Ascending aorta (tissue), 2 donors: ENCODE results near the gene PSME1. TPM values are rescaled to one million over a fixed set of nuclear protein-coding genes. Genes with fewer than 3 reads are reported as not detected.

Source experiments
- DNase-seq, 2 donors: peaks; one replicate each; pipeline ENCODE4 v3.0.0-alpha.2; 2019; ENCODE audit warnings: low spot score in 2 of 2
- H3K27ac ChIP-seq, 2 donors: fragments of 200-600 bp; sonication (generic); one replicate each; pipeline ENCODE4 v1.5.1; 2016 to 2017; ENCODE audit warnings: mild to moderate bottlenecking in 1 of 2
- H3K27me3 ChIP-seq: fragments of 200-600 bp; sonication (generic); one replicate; pipeline ENCODE4 v1.5.1; 2017
- H3K36me3 ChIP-seq, 2 donors: fragments of 200-600 bp; sonication (generic); one replicate each; pipeline ENCODE4 v1.5.1; 2016
- H3K4me1 ChIP-seq, 2 donors: fragments of 200-600 bp; sonication (generic); one replicate each; pipeline ENCODE4 v1.5.1; 2016 to 2017; ENCODE audit warnings: mild to moderate bottlenecking in 1 of 2
- H3K4me3 ChIP-seq, 2 donors: fragments of 200-600 bp; sonication (generic); one replicate each; pipeline ENCODE4 v1.5.1; 2016 to 2017; ENCODE audit warnings: mild to moderate bottlenecking in 1 of 2
- H3K9me3 ChIP-seq, 2 donors: fragments of 200-600 bp; sonication (generic); one replicate each; pipeline ENCODE4 v1.5.1; 2016
- intact Hi-C: fragments of 100-400 bp; cut with DNase I; formaldehyde crosslinking; loops from one replicate; pipeline ENCODE4 v1.15.1; 2023
- total RNA-seq: library from RNA; depleted of rRNA; stranded (reverse); fragments of >200 nt; gene quantifications from one replicate; pipeline ENCODE4 v1.1.0, GENCODE V29; 2016
- TF ChIP-seq, protein P1 (sequence below), 3 experiments: fragments of 200-600 bp in 2 of 3; fragments of 450-650 bp in 1 of 3; sonication (generic) in 2 of 3; IDR thresholded peaks; one replicate each; pipeline ENCODE4 v1.5.1; 2016 to 2019; ENCODE audit warnings: antibody characterized with exemption in 3 of 3, mild to moderate bottlenecking in 1 of 3, moderate library complexity in 1 of 3

PSME1 gene
- total RNA-seq, 1 donor from 2014 or later, result 55.5 TPM

GRCh38 chr14:24113801-24114531 lies 22.0 kb upstream of the PSME1 start:
- intact Hi-C loops, result loop anchor here (1.0 to 10.0 kb wide), 8 partner anchors 20 to 793 kb away; partner anchors contain the start of genes IPO4, IRF9, NFATC4 and PABPN1
- TF ChIP-seq, protein P1, sequence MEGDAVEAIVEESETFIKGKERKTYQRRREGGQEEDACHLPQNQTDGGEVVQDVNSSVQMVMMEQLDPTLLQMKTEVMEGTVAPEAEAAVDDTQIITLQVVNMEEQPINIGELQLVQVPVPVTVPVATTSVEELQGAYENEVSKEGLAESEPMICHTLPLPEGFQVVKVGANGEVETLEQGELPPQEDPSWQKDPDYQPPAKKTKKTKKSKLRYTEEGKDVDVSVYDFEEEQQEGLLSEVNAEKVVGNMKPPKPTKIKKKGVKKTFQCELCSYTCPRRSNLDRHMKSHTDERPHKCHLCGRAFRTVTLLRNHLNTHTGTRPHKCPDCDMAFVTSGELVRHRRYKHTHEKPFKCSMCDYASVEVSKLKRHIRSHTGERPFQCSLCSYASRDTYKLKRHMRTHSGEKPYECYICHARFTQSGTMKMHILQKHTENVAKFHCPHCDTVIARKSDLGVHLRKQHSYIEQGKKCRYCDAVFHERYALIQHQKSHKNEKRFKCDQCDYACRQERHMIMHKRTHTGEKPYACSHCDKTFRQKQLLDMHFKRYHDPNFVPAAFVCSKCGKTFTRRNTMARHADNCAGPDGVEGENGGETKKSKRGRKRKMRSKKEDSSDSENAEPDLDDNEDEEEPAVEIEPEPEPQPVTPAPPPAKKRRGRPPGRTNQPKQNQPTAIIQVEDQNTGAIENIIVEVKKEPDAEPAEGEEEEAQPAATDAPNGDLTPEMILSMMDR (IDR thresholded peaks at IDR 0.05), result no peak
- peaks cover 19 to 21% of the 10 kb centered on the region in 2 donors for H3K36me3 ChIP-seq
- H3K27ac ChIP-seq, result peak overlapping the region; percentile 98 to 100
- no peaks in the 10 kb centered on the region for H3K27me3 ChIP-seq
- no peaks in the 10 kb centered on the region for H3K9me3 ChIP-seq
- DNase-seq, result peak; percentile 69 to 96
- H3K4me3 ChIP-seq, result peak overlapping the region; percentile 78 to 79
- H3K4me1 ChIP-seq, result peaks cover 9 to 18% of the 10 kb centered on the region in 2 donors

- peaks cover 9 to 16% of the 10 kb centered on the region in 2 donors for H3K4me1 ChIP-seq
- H3K27me3 ChIP-seq, result no peaks in the 10 kb centered on the region
- TF ChIP-seq, protein P1 (IDR thresholded peaks at IDR 0.05), result no peak
- H3K36me3 ChIP-seq, result peaks cover 27 to 29% of the 10 kb centered on the region in 2 donors
- H3K27ac ChIP-seq, result peak within 1 kb of the TSS; percentile 98 to 100
- intact Hi-C loops, result loop anchor here (1.0 to 10.0 kb wide), 11 partner anchors 20 to 793 kb away; partner anchors contain the start of genes EMC9, IPO4, IRF9 and NFATC4
- no peaks in the 10 kb centered on the region for H3K9me3 ChIP-seq
- DNase-seq, result peak; percentile 97 to 99
- H3K4me3 ChIP-seq, result peak within 1 kb of the TSS; percentile 78 to 79
Measured at GRCh38 chr14:24114532-24115421, 21.2 kb upstream of the PSME1 start, which contains the start of the genes DCAF11 and NRL. TSS of gene DCAF11 (plus strand) at chr14:24114777. CDS start at chr14:24115595, 818 bp downstream. TSS of gene NRL (minus strand) at chr14:24114949. CDS start at chr14:24082848, 32,101 bp downstream.

- H3K9me3 ChIP-seq, result no peaks in the 10 kb centered on the region
- H3K4me1 ChIP-seq, result peaks cover 9 to 16% of the 10 kb centered on the region in 2 donors
- H3K27me3 ChIP-seq, result no peaks in the 10 kb centered on the region
- H3K4me3 ChIP-seq, result peak overlapping the region; percentile 78 to 79
- TF ChIP-seq, protein P1 (IDR thresholded peaks at IDR 0.05), result no peak
- peak overlapping the region; percentile 98 to 100 for H3K27ac ChIP-seq
- no peak for DNase-seq
- intact Hi-C loops, result loop anchor here (1.0 to 10.0 kb wide), 8 partner anchors 21 to 641 kb away; partner anchors contain the start of genes EMC9, IPO4, NFATC4 and PSME1
- H3K36me3 ChIP-seq, result peaks cover 35 to 36% of the 10 kb centered on the region in 2 donors
Measured at GRCh38 chr14:24115422-24116127, 20.4 kb upstream of the PSME1 start.

- intact Hi-C loops, result loop anchor here (10.0 kb wide), 2 partner anchors 249 to 641 kb away; partner anchors contain the start of gene NFATC4
- H3K27ac ChIP-seq, result no peak overlapping the region
Measured at GRCh38 chr14:24116128-24116814, 19.7 kb upstream of the PSME1 start.

More at GRCh38 chr14:24116128-24116814, 19.7 kb upstream of the PSME1 start:
- TF ChIP-seq, protein P1 (IDR thresholded peaks at IDR 0.05), result no peak
- Histone ChIP-seq H3K27me3 (no peaks in the 10 kb centered on the region), H3K9me3 (no peaks in the 10 kb centered on the region), H3K4me1 (peaks cover 9 to 16% of the 10 kb centered on the region in 2 donors), H3K4me3 (peak overlapping the region; percentile 78 to 79), H3K36me3 (peaks cover 42 to 43% of the 10 kb centered on the region in 2 donors)
- no peak for DNase-seq
